HepG2 (cell line): ENCODE results near the gene ARPC3. TPM values are rescaled to one million over a fixed set of nuclear protein-coding genes. Genes with fewer than 3 reads are reported as not detected.
A peak's percentile ranks its signal among the peaks of the same experiment; 100 is the strongest.

ENCODE experiments used
- AKNA ChIP-seq: sonication (generic); formaldehyde crosslinking; IDR thresholded peaks from 2 replicates; pipeline ENCODE4 v1.4.0; 2020; ENCODE audit warnings: missing genetic modification reagents, borderline replicate concordance
- CREB1 ChIP-seq, 2 experiments: fragments of 450-650 bp in 1 of 2; IDR thresholded peaks; 2 replicates each; pipeline ENCODE4 v1.6.1; 2016 to 2017; ENCODE audit warnings: control low read depth in 1 of 2, mild to moderate bottlenecking in 1 of 2, missing compliant biosample characterization in 1 of 2, missing genetic modification characterization in 1 of 2
- CREBL2 ChIP-seq: sonication (generic); formaldehyde crosslinking; IDR thresholded peaks from 2 replicates; pipeline ENCODE4 v1.8.1; 2023; ENCODE audit warnings: missing genetic modification reagents, mild to moderate bottlenecking, borderline replicate concordance
- GFI1 ChIP-seq: sonication (generic); formaldehyde crosslinking; IDR thresholded peaks from 2 replicates; pipeline ENCODE4 v1.5.0; 2020; ENCODE audit warnings: missing genetic modification reagents, mild to moderate bottlenecking, borderline replicate concordance
- HOXD1 ChIP-seq: sonication (generic); formaldehyde crosslinking; IDR thresholded peaks from 2 replicates; pipeline ENCODE4 v1.5.0; 2020; ENCODE audit warnings: missing genetic modification reagents
- IRX3 ChIP-seq: sonication (generic); formaldehyde crosslinking; IDR thresholded peaks from 2 replicates; pipeline ENCODE4 v1.8.1; 2023; ENCODE audit warnings: mild to moderate bottlenecking, low read depth, missing genetic modification reagents, borderline replicate concordance
- KLF13 ChIP-seq: sonication (generic); formaldehyde crosslinking; IDR thresholded peaks from 2 replicates; pipeline ENCODE4 v1.4.0; 2020; ENCODE audit warnings: mild to moderate bottlenecking, missing genetic modification reagents
- MAFG ChIP-seq: sonication (generic); formaldehyde crosslinking; IDR thresholded peaks from 2 replicates; pipeline ENCODE4 v1.5.1; 2020; ENCODE audit warnings: mild to moderate bottlenecking, missing genetic modification reagents
- MXD4 ChIP-seq: IDR thresholded peaks from 2 replicates; pipeline ENCODE4 v1.6.1; 2016; ENCODE audit warnings: mild to moderate bottlenecking, missing biosample characterization, missing genetic modification reagents
- SETDB1 ChIP-seq: sonication (generic); formaldehyde crosslinking; IDR thresholded peaks from 2 replicates; pipeline ENCODE4 v1.5.1; 2020; ENCODE audit warnings: missing genetic modification reagents, mild to moderate bottlenecking, borderline replicate concordance
- SOX5 ChIP-seq: IDR thresholded peaks from 2 replicates; pipeline ENCODE4 v1.6.1; 2016; ENCODE audit warnings: borderline replicate concordance
- SYNCRIP ChIP-seq: fragments of 200-400 bp; formaldehyde crosslinking; IDR thresholded peaks from 2 replicates; pipeline ENCODE4 v1.6.1; 2018; ENCODE audit warnings: mild to moderate bottlenecking, low read depth, low read length; ENCODE audit not compliant: insufficient read depth
- TCF7 ChIP-seq: sonication (generic); IDR thresholded peaks from 2 replicates; pipeline ENCODE4 v1.6.1; 2016; ENCODE audit warnings: antibody characterized with exemption, low read depth
- ZNF138 ChIP-seq: sonication (generic); formaldehyde crosslinking; IDR thresholded peaks from 2 replicates; pipeline ENCODE4 v1.5.0; 2020; ENCODE audit warnings: mild to moderate bottlenecking, low read depth, missing genetic modification reagents
- ZNF264 ChIP-seq: sonication (generic); formaldehyde crosslinking; IDR thresholded peaks from 2 replicates; pipeline ENCODE4 v1.4.0; 2020; ENCODE audit warnings: missing genetic modification reagents
- ZNF275 ChIP-seq: sonication (generic); formaldehyde crosslinking; IDR thresholded peaks from 2 replicates; pipeline ENCODE4 v1.8.0; 2022; ENCODE audit warnings: missing genetic modification reagents, mild to moderate bottlenecking, inconsistent platforms, borderline replicate concordance
- ZNF484 ChIP-seq: sonication (generic); formaldehyde crosslinking; IDR thresholded peaks from 2 replicates; pipeline ENCODE4 v1.5.1; 2020; ENCODE audit warnings: mild to moderate bottlenecking, low read depth, missing genetic modification reagents, borderline replicate concordance
- ZNF510 ChIP-seq: sonication (generic); formaldehyde crosslinking; IDR thresholded peaks from 2 replicates; pipeline ENCODE4 v1.4.0; 2020; ENCODE audit warnings: low read depth, mild to moderate bottlenecking, missing genetic modification reagents
- ZNF556 ChIP-seq: sonication (generic); formaldehyde crosslinking; IDR thresholded peaks from 2 replicates; pipeline ENCODE4 v1.4.0; 2020; ENCODE audit warnings: mild to moderate bottlenecking, missing genetic modification reagents, borderline replicate concordance
- ZNF577 ChIP-seq: sonication (generic); formaldehyde crosslinking; IDR thresholded peaks from 2 replicates; pipeline ENCODE4 v1.4.0; 2020; ENCODE audit warnings: mild to moderate bottlenecking, low read depth, missing genetic modification reagents, borderline replicate concordance
- ZNF746 ChIP-seq: sonication (generic); formaldehyde crosslinking; IDR thresholded peaks from 2 replicates; pipeline ENCODE4 v1.8.0; 2022; ENCODE audit warnings: mild to moderate bottlenecking, missing genetic modification reagents
- ZSCAN9 ChIP-seq: IDR thresholded peaks from 2 replicates; pipeline ENCODE4 v1.6.1; 2016; ENCODE audit warnings: borderline replicate concordance
- polyA plus RNA-seq, 8 experiments: library from polyadenylated mRNA; depleted of rRNA in 3 of 8; stranded (reverse) in 7 of 8; unstranded in 1 of 8; fragments of >200 nt; fragmentation: Illumina TruSeq in 4 of 8; extraction: Trizol in 4 of 8; gene quantifications; 2 replicates each; pipeline versions ENCODE4 v1.2.1 to v1.2.3, GENCODE V29; 2011 to 2016; ENCODE audit warnings: low read depth in 4 of 8, missing spikeins in 1 of 8, mixed read lengths in 1 of 8; ENCODE audit not compliant: insufficient read depth in 1 of 8
- total RNA-seq, 5 experiments: library from RNA; depleted of rRNA; stranded (reverse); fragments of >200 nt; fragmentation: Illumina TruSeq; extraction: Trizol; gene quantifications; 2 replicates each; pipeline ENCODE4 v1.2.3, GENCODE V29; 2016; ENCODE audit warnings: low read depth in 1 of 5

The ARPC3 gene
- total and polyA plus RNA-seq, 2 of the 13 experiments (the other 11 are each of a cell fraction or from before 2014, with no cell fraction given), result 32.7 to 234 TPM

- TF ChIP-seq CREBL2 (CRISPR knock-in tag) (0 out of 2 replicates have a peak, but pooled peaks have one; percentile 10), KLF13 (CRISPR knock-in tag) (no peak), SETDB1 (CRISPR knock-in tag) (0 out of 2 replicates have a peak, but pooled peaks have one; percentile 24), ZNF264 (CRISPR knock-in tag) (no peak), ZNF746 (CRISPR knock-in tag) (no peak; the same call in 1 of the 2 replicates), SYNCRIP (no peak), GFI1 (CRISPR knock-in tag) (no peak), TCF7 (no peak), MXD4 (CRISPR knock-in tag) (peak; percentile 72), CREB1 (IDR thresholded peaks at IDR 0.05) (peak; percentile 62), CREB1 (CRISPR knock-in tag; IDR thresholded peaks at IDR 0.05) (peak; percentile 94), SOX5 (CRISPR knock-in tag) (peak; percentile 18), ZNF484 (CRISPR knock-in tag) (no peak), ZNF510 (CRISPR knock-in tag) (0 out of 2 replicates have a peak, but pooled peaks have one; percentile 82), HOXD1 (CRISPR knock-in tag) (peak; percentile 64; the same call in 1 of the 2 replicates), ZNF577 (CRISPR knock-in tag) (no peak), ZNF138 (CRISPR knock-in tag) (no peak), ZNF556 (CRISPR knock-in tag) (peak; percentile 35; the same call in 1 of the 2 replicates), AKNA (CRISPR knock-in tag) (no peak), ZNF275 (CRISPR knock-in tag) (peak; percentile 32; the same call in 1 of the 2 replicates), MAFG (CRISPR knock-in tag) (no peak), ZSCAN9 (CRISPR knock-in tag) (peak; percentile 43; the same call in 1 of the 2 replicates), IRX3 (CRISPR knock-in tag) (no peak)
Measured at GRCh38 chr12:110468214-110469048, 18.3 kb upstream of the ARPC3 start, which contains the start of the genes FAM216A and GPN3 (continued).
